GM23338 (cell line): ENCODE data around the gene ROR1. TPM values are rescaled to one million over a fixed set of nuclear protein-coding genes. Genes with fewer than 3 reads are reported as not detected.
A peak's percentile ranks its signal among the peaks of the same experiment; 100 is the strongest.

Experiments
- ATAC-seq: fragments of 200-7000 bp; cut with Tn5 transposase; 3 replicates; pipeline ENCODE4 v1.9.1; 2020
- DNase-seq: peaks from one replicate; pipeline ENCODE4 v3.0.0-alpha.2; 2015; ENCODE audit warnings: low spot score
- H2AFZ ChIP-seq: fragments of 200-600 bp; sonication (generic); 2 replicates; pipeline ENCODE4 v1.8.0; 2016; ENCODE audit warnings: antibody characterized with exemption, mild to moderate bottlenecking, moderate library complexity
- H3F3A ChIP-seq: fragments of 200-600 bp; sonication (generic); replicated peaks from 2 replicates; pipeline ENCODE4 v1.8.0; 2017; ENCODE audit warnings: antibody characterized with exemption, mixed run types, low read depth
- H3K27ac ChIP-seq: fragments of 200-600 bp; sonication (generic); 2 replicates; pipeline ENCODE4 v1.6.1; 2016; ENCODE audit warnings: low read depth
- H3K27me3 ChIP-seq: fragments of 200-600 bp; sonication (generic); 2 replicates; pipeline ENCODE4 v1.8.0; 2016; ENCODE audit warnings: mild to moderate bottlenecking, mixed run types, moderate library complexity; ENCODE audit not compliant: insufficient read depth
- H3K36me3 ChIP-seq: fragments of 200-600 bp; sonication (generic); 2 replicates; pipeline ENCODE4 v1.8.0; 2016; ENCODE audit warnings: mild to moderate bottlenecking; ENCODE audit not compliant: insufficient read depth
- H3K4me1 ChIP-seq: fragments of 200-600 bp; sonication (generic); 2 replicates; pipeline ENCODE4 v1.8.0; 2016; ENCODE audit warnings: mild to moderate bottlenecking, moderate library complexity; ENCODE audit not compliant: insufficient read depth
- H3K4me2 ChIP-seq: fragments of 200-600 bp; sonication (generic); 2 replicates; pipeline ENCODE4 v1.7.1; 2017; ENCODE audit warnings: mixed run types
- H3K4me3 ChIP-seq: fragments of 200-600 bp; sonication (generic); 2 replicates; pipeline ENCODE4 v1.6.1; 2016; ENCODE audit warnings: mixed run types
- H3K79me2 ChIP-seq: fragments of 200-600 bp; sonication (generic); replicated peaks from 2 replicates; pipeline ENCODE4 v1.8.0; 2017; ENCODE audit warnings: mild to moderate bottlenecking; ENCODE audit not compliant: insufficient read depth
- H3K9me2 ChIP-seq: fragments of 200-600 bp; sonication (generic); 2 replicates; pipeline ENCODE4 v1.8.0; 2017; ENCODE audit not compliant: insufficient read depth
- H4K20me1 ChIP-seq: fragments of 200-600 bp; sonication (generic); replicated peaks from 2 replicates; pipeline ENCODE4 v1.8.0; 2017; ENCODE audit warnings: mild to moderate bottlenecking; ENCODE audit not compliant: insufficient read depth
- H3K27ac Mint-ChIP-seq: 2 replicates; pipeline ENCODE4 v1.8.0; 2020; ENCODE audit warnings: inconsistent platforms, mild to moderate bottlenecking, moderate library complexity, mixed read lengths
- H3K27me3 Mint-ChIP-seq: 3 replicates; pipeline ENCODE4 v1.8.0; 2022; ENCODE audit warnings: low read depth, mild to moderate bottlenecking, moderate library complexity, mixed read lengths, inconsistent platforms; ENCODE audit not compliant: insufficient read depth, poor library complexity
- H3K36me3 Mint-ChIP-seq: 3 replicates; pipeline ENCODE4 v1.8.0; 2021; ENCODE audit warnings: low read depth, mild to moderate bottlenecking, inconsistent platforms, moderate library complexity, mixed read lengths
- H3K4me1 Mint-ChIP-seq: 3 replicates; pipeline ENCODE4 v1.8.0; 2020; ENCODE audit warnings: mild to moderate bottlenecking, inconsistent platforms, mixed read lengths
- H3K4me3 Mint-ChIP-seq: 3 replicates; pipeline ENCODE4 v1.8.0; 2021; ENCODE audit warnings: moderate library complexity, mild to moderate bottlenecking, inconsistent platforms, mixed read lengths
- H3K9me3 Mint-ChIP-seq: 3 replicates; pipeline ENCODE4 v1.8.0; 2020; ENCODE audit warnings: moderate library complexity, mild to moderate bottlenecking, inconsistent platforms, mixed read lengths
- CREB1 ChIP-seq: fragments of 250-450 bp; sonication (Bioruptor Pico); IDR thresholded peaks from 2 replicates; pipeline ENCODE4 v1.5.0; 2020; ENCODE audit warnings: low read depth, mild to moderate bottlenecking, moderate library complexity
- CTCF ChIP-seq, 2 experiments: fragments of 200-600 bp in 1 of 2; sonication (generic) in 1 of 2; conservative IDR thresholded peaks; 2 replicates each; pipeline versions ENCODE4 v1.5.1 to v1.6.1; 2016 to 2017; ENCODE audit warnings: antibody characterized with exemption in 2 of 2, low read depth in 2 of 2, mild to moderate bottlenecking in 2 of 2, moderate library complexity in 1 of 2
- ETS1 ChIP-seq: IDR thresholded peaks from 2 replicates; pipeline ENCODE4 v1.6.1; 2016; ENCODE audit warnings: antibody characterized with exemption
- JUNB ChIP-seq: IDR thresholded peaks from one replicate; pipeline ENCODE4 v1.6.1; 2016; ENCODE audit warnings: antibody characterized with exemption; ENCODE audit not compliant: unreplicated experiment
- POLR2AphosphoS5 ChIP-seq: IDR thresholded peaks from 2 replicates; pipeline ENCODE4 v1.6.1; 2016; ENCODE audit warnings: antibody characterized with exemption, low read depth
- STAT1 ChIP-seq: IDR thresholded peaks from one replicate; pipeline ENCODE4 v1.6.1; 2016; ENCODE audit warnings: antibody characterized with exemption; ENCODE audit not compliant: unreplicated experiment
- polyA plus RNA-seq: library from polyadenylated mRNA; unstranded; fragments of >200 nt; fragmentation: Nextera tagmentation; extraction: Ambion mirVana; gene quantifications from 2 replicates; pipeline ENCODE4 v1.2.1, GENCODE V29; 2016
- small RNA-seq: library from RNA; depleted of rRNA; stranded (forward); fragments of <200 nt; gene quantifications from one replicate; pipeline ENCODE3, GENCODE V24; 2014; ENCODE audit warnings: low replicate concordance
- total RNA-seq: library from RNA; depleted of rRNA; stranded (reverse); fragments of >200 nt; shearing (Covaris generic); gene quantifications from 2 replicates; pipeline ENCODE4 v1.2.3, GENCODE V29; 2014; rRNA removed

ROR1 gene
- total and polyA plus RNA-seq, 2 experiments from 2014 or later, result 59.7 to 96.0 TPM

GRCh38 chr1:64229307-64229706 lies 455.5 kb downstream of the ROR1 start:
- no peaks in the 10 kb centered on the region for H4K20me1 ChIP-seq
- no peaks in the 10 kb centered on the region for H3K27me3 ChIP-seq
- no peaks in the 10 kb centered on the region; the same call in 1 of the 2 replicates for H3K9me2 ChIP-seq
- TF ChIP-seq ETS1, result no peak
- TF ChIP-seq CREB1 (CRISPR knock-in tag), result no peak
- no peak for TF ChIP-seq JUNB
- no peak for TF ChIP-seq CTCF (conservative IDR thresholded peaks at IDR 0.05; ENCODE audit: low read depth in 2 of 2)
- no peak for TF ChIP-seq POLR2AphosphoS5
- TF ChIP-seq STAT1, result no peak
- no peak overlapping the region for H3K4me3 ChIP-seq
- H3K36me3 ChIP-seq, result no peaks in the 10 kb centered on the region
- no peak overlapping the region for H3K27ac ChIP-seq
- H3K4me3 Mint-ChIP-seq, result no peak overlapping the region
- H3K79me2 ChIP-seq, result no peaks in the 10 kb centered on the region
- H3K27ac Mint-ChIP-seq, result no peak overlapping the region
- no peaks in the 10 kb centered on the region for H3K36me3 Mint-ChIP-seq
- H3K4me1 ChIP-seq, result no peaks in the 10 kb centered on the region
- no peak for ATAC-seq
- peak overlapping the region; percentile 38; the same call in 1 of the 2 replicates for H2AFZ ChIP-seq
- H3K27me3 Mint-ChIP-seq, result no peaks in the 10 kb centered on the region
- no peaks in the 10 kb centered on the region for H3K9me3 Mint-ChIP-seq
- no peak for DNase-seq
- no peak overlapping the region for H3K4me2 ChIP-seq
- H3F3A ChIP-seq, result no peaks in the 10 kb centered on the region
- peaks cover 3% of the 10 kb centered on the region; the same call in 2 of the 3 replicates for H3K4me1 Mint-ChIP-seq

Small RNA genes within 50 kb of the gene (small RNA-seq; reads per million reads assigned to genes)
- gene RF00019, result not detected
- not detected for gene RNU6-809P

Other genes with a start within 250 kb of the ROR1 start
- 68.9 and 71.9 TPM in 2 replicates for gene PGM1, start 180.6 kb upstream of the ROR1 start, total RNA-seq
- gene PGM1, start 180.6 kb upstream of the ROR1 start, polyA plus RNA-seq, result 17.4 and 20.9 TPM in 2 replicates